ENCODE data around the gene ADCY10.

The ADCY10 gene

DNA sequence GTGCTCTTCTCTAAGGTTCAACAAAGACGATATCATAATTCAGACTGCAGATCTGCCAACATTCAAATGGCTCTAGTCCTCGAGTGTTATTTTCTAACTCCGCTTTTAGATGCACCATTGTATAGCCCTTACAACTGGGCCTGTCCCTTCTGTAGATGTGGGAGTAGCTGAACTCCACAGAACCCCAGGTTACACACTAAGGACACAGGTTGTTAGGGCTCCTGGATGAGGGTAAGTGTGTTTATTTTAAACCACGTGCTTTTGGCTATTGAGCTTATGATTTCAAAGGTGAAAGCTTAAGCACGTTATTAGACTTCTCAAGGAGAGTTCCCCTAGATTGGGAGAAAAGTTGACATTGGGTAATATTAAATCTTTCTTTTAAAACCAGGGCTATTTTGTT lies 127.4 kb downstream of the ADCY10 start:
- no peak for DNase-seq (ENCODE audit: low read depth)
- H3K4me3 ChIP-seq (ENCODE audit: low read depth, low read length), result no peak overlapping the region
- TF ChIP-seq, protein P1, sequence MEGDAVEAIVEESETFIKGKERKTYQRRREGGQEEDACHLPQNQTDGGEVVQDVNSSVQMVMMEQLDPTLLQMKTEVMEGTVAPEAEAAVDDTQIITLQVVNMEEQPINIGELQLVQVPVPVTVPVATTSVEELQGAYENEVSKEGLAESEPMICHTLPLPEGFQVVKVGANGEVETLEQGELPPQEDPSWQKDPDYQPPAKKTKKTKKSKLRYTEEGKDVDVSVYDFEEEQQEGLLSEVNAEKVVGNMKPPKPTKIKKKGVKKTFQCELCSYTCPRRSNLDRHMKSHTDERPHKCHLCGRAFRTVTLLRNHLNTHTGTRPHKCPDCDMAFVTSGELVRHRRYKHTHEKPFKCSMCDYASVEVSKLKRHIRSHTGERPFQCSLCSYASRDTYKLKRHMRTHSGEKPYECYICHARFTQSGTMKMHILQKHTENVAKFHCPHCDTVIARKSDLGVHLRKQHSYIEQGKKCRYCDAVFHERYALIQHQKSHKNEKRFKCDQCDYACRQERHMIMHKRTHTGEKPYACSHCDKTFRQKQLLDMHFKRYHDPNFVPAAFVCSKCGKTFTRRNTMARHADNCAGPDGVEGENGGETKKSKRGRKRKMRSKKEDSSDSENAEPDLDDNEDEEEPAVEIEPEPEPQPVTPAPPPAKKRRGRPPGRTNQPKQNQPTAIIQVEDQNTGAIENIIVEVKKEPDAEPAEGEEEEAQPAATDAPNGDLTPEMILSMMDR (IDR thresholded peaks at IDR 0.05; ENCODE audit: low read depth, low read length, missing control alignments), result no peak

DNA sequence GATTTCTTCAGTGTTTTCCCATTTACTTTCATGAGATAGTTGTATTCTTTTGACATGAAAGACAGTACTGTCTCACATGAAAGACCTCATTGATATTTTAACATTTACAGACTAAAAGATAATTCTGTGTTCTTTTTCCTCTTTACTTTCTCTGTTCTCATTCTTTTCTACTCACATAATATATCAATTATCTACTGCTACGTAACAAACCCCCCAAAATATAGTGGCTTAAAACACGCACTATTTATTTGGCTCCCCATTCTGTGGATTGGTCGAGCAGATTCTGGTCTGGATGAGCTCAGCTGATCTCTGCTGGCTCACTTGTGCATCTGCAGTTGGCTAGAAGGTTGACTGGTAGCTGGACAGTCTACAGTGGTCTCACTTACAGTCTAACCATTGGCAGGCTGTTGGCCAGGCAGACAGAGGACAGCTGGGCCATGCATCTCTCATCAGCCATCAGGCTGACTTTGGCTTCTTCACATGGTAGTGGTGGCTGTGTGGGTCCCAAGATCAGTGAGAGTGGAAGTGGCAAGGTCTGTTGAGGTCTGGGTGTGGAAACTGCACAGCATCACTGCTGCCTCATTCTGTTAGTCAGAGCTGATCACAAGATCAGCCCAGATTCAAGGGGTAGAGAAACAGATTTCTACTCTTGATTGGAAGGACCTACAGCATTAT lies 128.9 kb downstream of the ADCY10 start:
- no peak for DNase-seq (ENCODE audit: low read depth)

DNA sequence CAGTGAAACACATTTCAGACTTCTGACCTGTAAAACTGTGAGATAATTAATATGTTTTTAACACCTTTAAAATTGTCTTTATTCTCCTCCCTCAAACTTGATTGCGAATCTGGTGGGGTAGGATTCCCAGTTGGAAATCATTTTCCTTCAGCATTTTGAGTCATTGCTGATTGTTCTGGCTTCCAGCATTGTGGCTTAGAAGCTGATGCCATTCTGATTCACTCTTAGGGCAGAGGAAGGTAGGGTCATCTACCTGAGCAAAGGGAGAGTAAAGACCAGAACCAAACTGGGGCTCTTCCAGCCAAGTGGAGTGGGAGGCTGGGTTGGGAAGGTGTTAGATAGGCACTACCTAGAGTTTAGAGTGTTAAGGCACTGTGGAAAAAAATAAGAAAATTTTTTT lies 131.0 kb downstream of the ADCY10 start:
- TF ChIP-seq, protein P1 (IDR thresholded peaks at IDR 0.05; ENCODE audit: low read depth, low read length, missing control alignments), result no peak
- DNase-seq (ENCODE audit: low read depth), result no peak
- no peak overlapping the region for H3K4me3 ChIP-seq (ENCODE audit: low read depth, low read length)

More for the DNA sequence above, 128.9 kb downstream of the ADCY10 start:
- TF ChIP-seq, protein P1 (IDR thresholded peaks at IDR 0.05; ENCODE audit: low read depth, low read length, missing control alignments), result no peak
- no peak overlapping the region for H3K4me3 ChIP-seq (ENCODE audit: low read depth, low read length)

DNA sequence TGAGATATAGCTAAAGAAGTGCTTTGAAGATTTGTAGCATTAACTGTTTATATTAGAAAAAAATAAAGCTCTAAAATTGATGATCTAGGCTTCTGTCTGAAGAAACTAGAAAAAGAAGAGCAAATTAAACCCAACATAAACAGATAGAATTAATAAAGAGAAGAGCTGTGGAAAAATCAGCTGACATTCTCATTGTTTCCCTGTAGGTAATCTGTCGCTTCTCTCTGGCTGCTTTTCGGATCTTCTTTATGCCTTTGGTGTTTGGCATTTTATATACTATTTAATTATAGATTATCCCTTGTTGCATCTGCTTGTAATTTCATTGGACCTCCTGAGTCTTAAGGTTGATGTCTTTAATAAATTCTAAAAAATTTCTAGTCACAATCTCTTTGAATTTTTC lies 132.4 kb downstream of the ADCY10 start:
- TF ChIP-seq, protein P1 (IDR thresholded peaks at IDR 0.05; ENCODE audit: low read depth, low read length, missing control alignments), result no peak
- no peak overlapping the region for H3K4me3 ChIP-seq (ENCODE audit: low read depth, low read length)
- no peak for DNase-seq (ENCODE audit: low read depth)

DNA sequence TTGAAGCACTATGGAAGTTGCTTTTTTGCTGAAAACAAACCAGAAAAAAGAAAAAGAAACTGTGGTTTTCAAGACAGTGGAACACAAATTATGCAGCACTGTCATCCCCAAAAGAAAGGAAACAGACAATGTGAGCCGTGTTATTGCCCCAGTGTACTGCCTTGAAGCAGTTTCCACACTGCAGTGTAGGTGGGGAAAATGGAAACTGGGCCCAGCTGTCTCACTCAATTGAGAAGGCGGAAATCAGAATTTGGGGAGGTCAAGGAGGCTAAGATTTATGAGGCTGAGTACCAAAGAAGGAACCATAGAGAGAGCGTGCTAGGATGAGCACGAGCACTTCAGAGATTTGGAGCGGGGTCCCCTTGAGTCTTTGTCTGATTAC lies 136.7 kb downstream of the ADCY10 start:
- TF ChIP-seq, protein P1 (IDR thresholded peaks at IDR 0.05; ENCODE audit: low read depth, low read length, missing control alignments), result no peak
- no peak overlapping the region for H3K4me3 ChIP-seq (ENCODE audit: low read depth, low read length)
- DNase-seq (ENCODE audit: low read depth), result no peak

DNA sequence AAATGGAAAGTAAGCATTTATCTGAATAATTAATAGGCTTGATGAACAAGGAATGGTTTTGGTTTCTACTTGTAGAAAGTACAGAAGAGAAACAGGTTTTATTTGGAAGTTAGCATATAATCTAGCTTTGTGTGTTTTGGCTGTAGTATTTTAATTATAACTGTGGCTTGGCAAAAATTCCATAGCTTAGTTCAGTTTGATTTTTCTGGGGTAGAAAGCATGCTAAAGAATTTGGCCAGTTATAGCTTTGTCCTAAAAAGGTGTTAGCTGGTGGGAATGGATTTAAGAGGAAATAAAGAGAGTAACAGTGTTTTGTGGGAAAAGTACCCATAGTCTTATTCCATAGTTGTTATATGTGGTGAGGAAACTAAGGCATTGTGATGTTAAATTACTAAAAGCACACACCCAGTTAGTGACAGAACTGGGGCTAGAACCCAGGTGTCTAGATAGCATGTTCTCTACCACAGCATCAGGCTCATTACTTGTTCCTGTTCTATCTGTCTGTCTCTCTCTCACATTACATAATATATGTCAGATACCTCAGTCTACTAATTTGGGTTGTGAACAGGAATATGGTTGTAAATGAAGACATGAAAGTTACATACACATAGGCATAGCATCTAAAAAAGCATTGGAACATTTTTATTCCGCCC lies 137.2 kb downstream of the ADCY10 start:
- H3K4me3 ChIP-seq (ENCODE audit: low read depth, low read length), result no peak overlapping the region
- TF ChIP-seq, protein P1 (IDR thresholded peaks at IDR 0.05; ENCODE audit: low read depth, low read length, missing control alignments), result no peak
- no peak for DNase-seq (ENCODE audit: low read depth)

DNA sequence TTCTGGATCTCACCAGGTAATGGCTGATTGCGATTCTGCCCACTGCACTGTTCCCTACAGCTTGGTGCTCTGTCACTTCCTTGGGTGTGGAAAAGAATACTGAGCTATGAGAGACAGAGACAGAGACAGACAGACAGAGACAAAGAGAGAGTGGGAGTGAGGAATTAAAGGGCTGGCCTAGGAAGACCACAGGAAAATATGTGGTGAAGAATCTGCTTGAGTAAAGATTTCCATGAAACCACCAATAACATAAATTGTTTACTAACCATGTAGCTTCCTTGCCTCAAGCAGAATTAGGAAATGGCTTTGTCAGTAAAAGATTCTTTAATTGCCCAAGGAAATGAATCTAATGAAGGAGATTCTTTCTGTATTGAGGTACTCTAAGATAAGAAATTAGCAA lies 137.8 kb downstream of the ADCY10 start:
- H3K4me3 ChIP-seq (ENCODE audit: low read depth, low read length), result no peak overlapping the region
- TF ChIP-seq, protein P1 (IDR thresholded peaks at IDR 0.05; ENCODE audit: low read depth, low read length, missing control alignments), result no peak
- no peak for DNase-seq (ENCODE audit: low read depth)
